Measurements from ENCODE around the gene PATJ. TPM values are rescaled to one million over a fixed set of nuclear protein-coding genes. Genes with fewer than 3 reads are reported as not detected.

PATJ gene
- polyA plus RNA-seq, 1 donor (not counting 4 experiments of a cell fraction or from before 2014, with no cell fraction given): 28.1 TPM

- FAIRE-seq (no peak), DNase-seq (ENCODE audit: low read depth, low spot score) (no peak)
- no peak overlapping the region for H2AFZ ChIP-seq (ENCODE audit: control insufficient read depth, low read length)
- no peak overlapping the region for H3K27ac ChIP-seq (ENCODE audit: control insufficient read depth, insufficient read depth, low read length)
- H3K4me1 ChIP-seq (ENCODE audit: control insufficient read depth, extremely low read depth, insufficient read depth, low read length): no peaks in the 10 kb centered on the region
- dilution Hi-C loops (cut with MboI; ENCODE audit: extremely low pct_ligation_motif_present, low sequenced_read_pairs): no loop called here
- no peaks in the 10 kb centered on the region for H3K9me3 ChIP-seq (ENCODE audit: control insufficient read depth, low read depth, low read length)
- TF ChIP-seq EZH2 (IDR thresholded peaks at IDR 0.05; ENCODE audit: low read length) (no peak), CTCF (optimal IDR thresholded peaks at IDR 0.05 in 1 of 3, IDR thresholded peaks at IDR 0.05 in 1 of 3, conservative IDR thresholded peaks at IDR 0.05 in 1 of 3; ENCODE audit: extremely low read depth in 1 of 3, insufficient read depth in 2 of 3, low read length in 3 of 3) (no peak)
- H3K4me3 ChIP-seq (ENCODE audit: control insufficient read depth in 2 of 3, extremely low read depth in 1 of 3, insufficient read depth in 2 of 3, low read depth in 1 of 3, low read length in 3 of 3): no peak overlapping the region
- H3K79me2 ChIP-seq (ENCODE audit: control insufficient read depth, insufficient read depth, low read length): no peaks in the 10 kb centered on the region
- H4K20me1 ChIP-seq (ENCODE audit: control insufficient read depth, extremely low read depth, insufficient read depth, low read length): no peaks in the 10 kb centered on the region
- H3K36me3 ChIP-seq (ENCODE audit: control insufficient read depth in 2 of 2, extremely low read depth in 1 of 2, insufficient read depth in 2 of 2, low read length in 2 of 2): peaks cover 3 to 14% of the 10 kb centered on the region in 2 experiments
- no peaks in the 10 kb centered on the region for H3K9me1 ChIP-seq (ENCODE audit: control insufficient read depth, extremely low read depth, insufficient read depth, low read length)
- no peak overlapping the region for H3K4me2 ChIP-seq (ENCODE audit: control insufficient read depth, extremely low read depth, insufficient read depth, low read depth, low read length)
- no peaks in the 10 kb centered on the region for H3K27me3 ChIP-seq (ENCODE audit: control insufficient read depth, extremely low read depth, insufficient read depth, low read length)
- H3K9ac ChIP-seq (ENCODE audit: control insufficient read depth, extremely low read depth, insufficient read depth, low read length): no peak overlapping the region
Observed at GRCh38 chr1:61910035-61910434, 167.8 kb downstream of the PATJ start.

- Histone ChIP-seq H3K9ac (ENCODE audit: control insufficient read depth, extremely low read depth, insufficient read depth, low read length) (no peak overlapping the region), H3K9me1 (ENCODE audit: control insufficient read depth, extremely low read depth, insufficient read depth, low read length) (no peaks in the 10 kb centered on the region), H2AFZ (ENCODE audit: control insufficient read depth, low read length) (no peak overlapping the region), H3K4me1 (ENCODE audit: control insufficient read depth, extremely low read depth, insufficient read depth, low read length) (no peaks in the 10 kb centered on the region), H3K9me3 (ENCODE audit: control insufficient read depth, low read depth, low read length) (no peaks in the 10 kb centered on the region), H3K27ac (ENCODE audit: control insufficient read depth, insufficient read depth, low read length) (no peak overlapping the region), H3K79me2 (ENCODE audit: control insufficient read depth, insufficient read depth, low read length) (no peaks in the 10 kb centered on the region), H3K36me3 (ENCODE audit: control insufficient read depth in 2 of 2, extremely low read depth in 1 of 2, insufficient read depth in 2 of 2, low read length in 2 of 2) (peaks cover 11 to 12% of the 10 kb centered on the region in 2 experiments), H3K27me3 (ENCODE audit: control insufficient read depth, extremely low read depth, insufficient read depth, low read length) (no peaks in the 10 kb centered on the region), H3K4me3 (ENCODE audit: control insufficient read depth in 2 of 3, extremely low read depth in 1 of 3, insufficient read depth in 2 of 3, low read depth in 1 of 3, low read length in 3 of 3) (no peak overlapping the region), H3K4me2 (ENCODE audit: control insufficient read depth, extremely low read depth, insufficient read depth, low read depth, low read length) (no peak overlapping the region), H4K20me1 (ENCODE audit: control insufficient read depth, extremely low read depth, insufficient read depth, low read length) (no peaks in the 10 kb centered on the region)
- TF ChIP-seq CTCF (optimal IDR thresholded peaks at IDR 0.05 in 1 of 3, IDR thresholded peaks at IDR 0.05 in 1 of 3, conservative IDR thresholded peaks at IDR 0.05 in 1 of 3; ENCODE audit: extremely low read depth in 1 of 3, insufficient read depth in 2 of 3, low read length in 3 of 3) (no peak), EZH2 (IDR thresholded peaks at IDR 0.05; ENCODE audit: low read length) (no peak)
- no peak for FAIRE-seq
- no peak for DNase-seq (ENCODE audit: low read depth, low spot score)
- dilution Hi-C loops (cut with MboI; ENCODE audit: extremely low pct_ligation_motif_present, low sequenced_read_pairs): no loop called here
Observed at GRCh38 chr1:61914823-61915482, 172.7 kb downstream of the PATJ start.

All from keratinocyte (primary cell).